Testis (tissue), 2 donors: Measurements from ENCODE around the gene RPA1.

Source experiments
- POLR2A ChIP-seq: fragments of 450-650 bp; IDR thresholded peaks from one replicate; pipeline ENCODE4 v1.6.1; 2017; ENCODE audit warnings: antibody characterized with exemption, mild to moderate bottlenecking, moderate library complexity
- TF ChIP-seq, protein P1 (sequence below), 3 experiments: fragments of 450-650 bp in 2 of 3; fragments of 200-600 bp in 1 of 3; sonication (generic) in 1 of 3; IDR thresholded peaks; one replicate each; pipeline ENCODE4 v1.5.1; 2016 to 2019; ENCODE audit warnings: antibody characterized with exemption in 3 of 3, mild to moderate bottlenecking in 2 of 3, moderate library complexity in 1 of 3

DNA sequence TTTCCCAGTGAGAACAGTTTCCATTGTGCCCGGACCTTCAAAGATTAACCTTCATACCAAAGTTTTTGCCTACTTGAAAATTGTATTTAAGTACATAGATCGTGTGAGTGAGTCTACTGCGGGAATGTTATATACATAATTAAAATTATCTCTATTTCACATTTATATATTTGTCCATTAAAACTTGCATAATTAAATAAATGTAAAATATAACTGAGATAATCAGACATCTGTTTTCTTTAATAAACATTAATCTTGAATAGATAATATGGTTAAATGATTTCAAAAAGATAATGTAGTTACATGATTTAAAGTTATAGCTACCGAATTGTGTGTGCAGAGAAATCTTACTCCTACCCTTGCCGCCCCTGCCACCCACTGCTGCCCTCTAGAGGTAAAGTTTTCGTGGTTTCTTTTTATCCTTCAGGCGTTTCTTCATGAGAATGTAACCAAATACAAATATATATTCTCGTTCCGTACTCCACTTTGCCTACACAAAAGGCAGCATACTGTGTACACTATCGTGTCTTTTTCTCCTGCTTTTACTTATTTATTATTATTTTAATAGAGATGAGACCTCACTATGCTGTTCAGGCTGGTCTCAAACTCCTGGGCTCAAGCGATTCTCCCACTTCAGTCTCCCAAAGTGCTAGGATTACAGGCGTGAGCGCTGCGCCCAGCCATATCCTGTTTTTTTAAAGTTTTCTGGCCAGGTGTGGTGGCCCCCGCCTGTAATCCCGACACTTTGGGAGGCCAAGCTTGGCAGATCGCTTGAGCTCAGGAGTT, 35.6 kb downstream of the RPA1 start:
- TF ChIP-seq, protein P1, sequence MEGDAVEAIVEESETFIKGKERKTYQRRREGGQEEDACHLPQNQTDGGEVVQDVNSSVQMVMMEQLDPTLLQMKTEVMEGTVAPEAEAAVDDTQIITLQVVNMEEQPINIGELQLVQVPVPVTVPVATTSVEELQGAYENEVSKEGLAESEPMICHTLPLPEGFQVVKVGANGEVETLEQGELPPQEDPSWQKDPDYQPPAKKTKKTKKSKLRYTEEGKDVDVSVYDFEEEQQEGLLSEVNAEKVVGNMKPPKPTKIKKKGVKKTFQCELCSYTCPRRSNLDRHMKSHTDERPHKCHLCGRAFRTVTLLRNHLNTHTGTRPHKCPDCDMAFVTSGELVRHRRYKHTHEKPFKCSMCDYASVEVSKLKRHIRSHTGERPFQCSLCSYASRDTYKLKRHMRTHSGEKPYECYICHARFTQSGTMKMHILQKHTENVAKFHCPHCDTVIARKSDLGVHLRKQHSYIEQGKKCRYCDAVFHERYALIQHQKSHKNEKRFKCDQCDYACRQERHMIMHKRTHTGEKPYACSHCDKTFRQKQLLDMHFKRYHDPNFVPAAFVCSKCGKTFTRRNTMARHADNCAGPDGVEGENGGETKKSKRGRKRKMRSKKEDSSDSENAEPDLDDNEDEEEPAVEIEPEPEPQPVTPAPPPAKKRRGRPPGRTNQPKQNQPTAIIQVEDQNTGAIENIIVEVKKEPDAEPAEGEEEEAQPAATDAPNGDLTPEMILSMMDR (IDR thresholded peaks at IDR 0.05): peak in 2 of 3 experiments; percentile 46 to 59
- TF ChIP-seq POLR2A: no peak
